ENCODE measurements around the gene ASTN2.

The ASTN2 gene

DNA sequence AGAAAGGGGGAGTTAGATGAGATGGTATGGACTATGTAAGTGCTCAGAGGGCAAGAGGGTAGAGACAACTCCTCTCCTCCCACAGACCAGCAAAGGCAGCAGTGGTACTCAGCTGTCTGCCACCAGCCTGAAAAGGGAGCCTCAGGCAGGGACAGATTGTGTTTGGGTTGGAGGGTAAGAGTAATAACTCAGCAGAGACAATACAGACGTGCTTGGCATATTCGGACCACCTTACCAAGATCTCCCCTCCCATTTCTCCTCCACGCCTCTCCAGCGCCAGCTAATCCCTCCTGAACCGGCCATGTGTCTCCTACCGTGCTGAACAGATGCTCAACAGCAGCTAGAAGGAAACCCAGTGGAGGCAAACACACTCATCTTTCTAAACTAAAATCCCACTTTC is 180.8 kb downstream of the ASTN2 start:
- no peak for DNase-seq

DNA sequence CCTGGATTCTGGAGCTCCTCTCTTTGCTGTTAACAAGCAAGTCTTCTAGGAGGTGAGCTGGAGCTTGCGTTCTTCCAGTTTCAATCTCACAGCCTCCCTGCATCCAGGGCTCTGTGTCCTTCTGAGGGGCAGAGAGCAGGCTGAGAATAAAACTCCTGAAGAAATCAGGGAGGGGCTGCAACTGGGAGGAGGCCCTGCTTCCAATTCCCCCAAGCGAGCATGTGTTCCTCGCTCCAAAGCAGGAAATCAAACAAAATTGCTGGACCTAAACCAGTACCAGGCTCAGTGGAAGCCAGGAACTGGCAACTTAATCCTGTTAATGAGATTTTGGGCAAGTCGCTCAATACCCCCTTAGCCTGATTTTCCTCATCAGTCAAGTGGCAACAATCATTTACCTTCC is 181.8 kb downstream of the ASTN2 start:
- DNase-seq, result no peak

DNA sequence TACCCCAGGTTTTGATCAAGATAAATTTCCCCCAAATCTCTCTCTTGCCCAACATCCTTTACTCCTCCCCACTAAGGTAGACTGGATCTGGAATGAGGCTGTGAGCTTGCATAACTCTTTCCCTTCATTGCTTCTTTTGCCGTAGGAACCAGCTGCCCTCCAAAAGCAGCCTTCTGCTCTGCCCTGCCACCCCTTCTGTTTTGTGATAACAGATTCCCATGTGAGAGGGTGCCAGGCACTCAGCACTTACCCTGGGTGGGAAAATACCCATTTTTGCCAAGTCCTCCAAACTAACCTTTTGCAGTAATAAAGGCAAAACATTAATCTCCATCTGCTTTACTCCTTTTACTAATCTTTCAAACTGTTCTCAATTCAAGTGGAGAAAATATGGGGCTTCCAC is 182.6 kb downstream of the ASTN2 start:
- DNase-seq, result no peak

DNA sequence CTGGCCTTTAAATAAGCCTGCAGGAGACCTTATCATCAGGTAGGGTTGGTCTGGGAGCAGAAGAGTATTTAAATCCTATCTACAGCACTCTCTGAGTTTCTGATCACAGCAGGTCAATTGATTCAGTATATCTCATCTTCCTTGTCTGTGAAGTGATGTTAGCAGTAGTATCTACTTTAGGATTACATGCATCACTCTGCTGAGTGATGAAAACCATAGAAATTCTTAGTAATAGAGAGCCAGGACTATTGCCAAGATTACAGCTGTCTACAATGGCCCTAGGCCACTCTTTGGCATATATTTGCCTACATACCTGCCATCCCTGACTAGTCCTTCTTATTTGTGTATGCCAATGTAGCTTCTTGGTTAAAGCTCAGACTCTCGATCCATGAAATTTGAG is 183.8 kb downstream of the ASTN2 start:
- DNase-seq, result no peak

DNA sequence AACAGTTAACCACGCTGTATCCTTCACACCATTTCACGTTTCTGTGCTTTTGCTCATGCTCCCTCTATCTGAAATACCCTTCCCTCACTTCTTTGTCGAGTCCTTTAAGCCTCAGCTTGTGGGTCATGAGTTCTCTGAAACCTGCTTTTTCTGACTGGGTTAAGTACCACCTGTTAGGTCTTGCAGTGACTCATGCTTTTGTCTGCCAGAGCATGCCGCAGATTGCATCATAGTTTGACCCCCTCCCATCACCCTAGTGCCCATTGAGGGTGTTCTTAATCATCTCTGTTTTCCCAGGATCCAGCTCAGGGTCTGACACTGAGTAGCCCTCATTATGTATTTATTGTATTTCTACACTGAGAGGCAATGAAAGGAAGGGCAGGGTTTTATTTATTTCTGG is 190.2 kb downstream of the ASTN2 start:
- peak; percentile 65 for DNase-seq

DNA sequence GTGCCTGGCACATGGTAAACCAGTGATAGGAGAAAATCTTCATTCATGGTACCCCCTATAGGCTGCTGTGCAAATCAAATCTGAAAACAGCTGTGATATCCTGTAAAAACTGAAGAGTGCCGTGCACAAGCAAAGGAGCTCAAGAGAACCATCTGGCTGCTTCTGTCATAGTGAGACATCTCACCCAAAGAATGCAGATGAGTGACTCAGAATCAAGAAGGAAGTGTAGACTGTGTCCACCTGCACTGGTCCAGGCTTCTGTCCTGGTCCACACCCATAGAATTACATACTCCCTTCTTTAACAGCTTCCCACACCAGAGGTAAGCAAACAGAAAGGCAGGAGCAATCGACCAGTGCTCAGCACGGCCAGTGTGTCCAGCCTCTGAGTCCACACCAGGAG is 195.9 kb downstream of the ASTN2 start:
- DNase-seq, result no peak

DNA sequence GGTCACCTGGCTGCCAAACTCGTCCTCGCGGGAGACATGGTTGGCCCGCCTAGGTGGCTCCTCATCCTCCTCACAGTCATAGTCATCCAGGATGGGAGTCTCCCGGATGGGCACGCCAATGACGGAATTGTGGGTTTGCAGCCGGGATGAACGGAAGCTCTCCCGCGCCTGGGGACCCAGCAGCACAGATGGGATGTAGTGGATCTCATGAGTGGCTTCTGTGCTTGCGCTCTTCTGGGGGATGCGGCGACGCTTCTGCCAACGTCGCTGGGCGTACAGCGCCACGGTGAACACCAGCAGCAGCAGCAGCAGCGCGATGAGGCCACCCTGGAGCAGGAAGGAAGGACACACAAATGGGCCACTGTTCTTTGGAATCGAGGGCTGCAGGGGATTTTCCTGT is 200.4 kb downstream of the ASTN2 start:
- DNase-seq, result no peak

DNA sequence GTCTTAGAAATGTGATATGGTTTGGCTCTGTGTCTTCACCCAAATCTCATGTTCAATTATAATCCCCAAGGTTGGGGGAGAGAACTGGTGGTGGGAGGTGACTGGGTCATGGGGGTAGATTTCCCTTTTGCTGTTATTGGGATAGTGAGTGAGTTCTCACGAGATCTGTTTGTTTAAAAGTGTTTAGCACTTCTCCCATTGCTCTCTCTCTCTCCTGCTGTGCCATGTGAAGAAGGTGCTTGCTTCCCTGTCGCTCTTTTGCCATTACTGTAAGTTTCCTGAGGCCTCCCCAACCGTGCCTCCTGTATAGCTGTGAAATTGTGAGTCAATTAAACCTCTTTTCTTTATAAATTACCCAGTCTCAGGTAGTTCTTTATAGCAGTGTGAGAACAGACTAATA is 203.6 kb downstream of the ASTN2 start:
- DNase-seq, result no peak

DNA sequence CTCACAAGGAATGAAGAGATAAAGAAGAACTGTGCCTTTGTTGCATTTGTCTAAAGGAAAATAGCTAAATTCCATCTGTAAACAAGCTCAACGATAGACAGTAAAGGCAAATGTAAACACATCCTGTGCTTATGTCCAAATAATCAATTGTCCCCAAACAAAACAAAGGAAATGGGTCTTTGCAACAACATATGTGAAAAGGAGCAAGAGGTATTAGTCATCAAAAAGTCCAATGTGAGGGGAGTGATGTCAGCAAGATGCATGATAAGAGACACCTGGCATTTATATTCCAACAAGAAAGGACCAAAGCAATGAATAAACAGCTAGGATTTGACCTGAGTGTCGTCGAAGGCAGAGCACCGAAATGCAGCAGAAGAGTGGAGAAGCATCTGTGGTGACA is 209.1 kb downstream of the ASTN2 start:
- no peak for DNase-seq

DNA sequence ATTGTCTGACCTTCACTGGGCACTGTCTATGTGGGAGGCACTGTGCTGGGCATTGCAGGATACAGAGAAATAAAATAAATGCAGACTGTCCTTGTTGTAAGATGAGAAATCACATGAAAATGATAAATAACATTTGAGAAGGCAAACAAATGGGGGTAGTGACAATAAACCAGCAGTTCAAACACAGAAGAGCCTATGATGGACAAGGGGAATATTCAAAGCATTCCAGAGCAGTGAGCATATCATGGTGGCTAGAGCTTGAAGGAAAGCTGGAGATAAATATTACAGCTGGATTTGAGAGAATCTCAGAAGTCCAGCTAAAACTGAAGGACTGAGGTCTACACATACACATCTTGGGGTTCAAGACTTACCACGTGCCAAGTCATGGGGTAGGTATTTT is 209.9 kb downstream of the ASTN2 start:
- DNase-seq, result no peak

DNA sequence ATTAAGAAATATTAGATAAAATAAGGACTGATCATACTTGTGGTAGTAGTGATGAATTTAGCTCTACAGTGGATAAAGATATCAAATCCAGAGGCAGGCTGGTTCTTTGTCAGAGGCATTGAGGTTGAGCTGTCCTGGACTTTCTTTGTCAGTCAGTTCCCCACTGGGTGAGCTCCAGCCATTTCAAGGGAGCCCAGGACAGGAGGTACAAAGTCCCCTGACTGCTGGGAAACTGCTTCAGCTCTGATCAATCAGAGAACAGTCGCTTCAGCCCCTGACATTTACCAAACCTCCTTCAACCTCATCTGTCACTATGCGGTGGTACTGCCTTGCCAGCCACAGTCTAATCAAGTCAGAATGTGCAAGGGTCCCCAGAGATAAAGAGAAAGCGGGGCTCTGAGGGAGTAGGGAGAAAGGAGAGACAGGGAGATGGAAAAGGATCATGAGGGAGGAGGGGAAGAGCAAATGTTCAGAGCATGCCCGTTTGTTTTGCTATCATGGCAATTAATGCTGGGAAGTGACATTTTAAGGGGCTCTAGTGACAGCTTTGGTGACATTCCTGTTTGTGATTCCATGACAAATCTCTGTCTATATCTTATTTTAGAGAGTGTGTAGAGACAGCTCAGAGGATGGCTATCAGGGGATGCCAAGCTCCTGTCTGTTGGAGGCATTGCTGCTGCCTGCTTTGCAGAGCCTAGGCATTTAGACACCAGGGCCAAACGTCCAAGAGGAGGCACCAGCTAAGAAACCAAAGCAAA is 223.2 kb downstream of the ASTN2 start:
- no peak for DNase-seq

DNA sequence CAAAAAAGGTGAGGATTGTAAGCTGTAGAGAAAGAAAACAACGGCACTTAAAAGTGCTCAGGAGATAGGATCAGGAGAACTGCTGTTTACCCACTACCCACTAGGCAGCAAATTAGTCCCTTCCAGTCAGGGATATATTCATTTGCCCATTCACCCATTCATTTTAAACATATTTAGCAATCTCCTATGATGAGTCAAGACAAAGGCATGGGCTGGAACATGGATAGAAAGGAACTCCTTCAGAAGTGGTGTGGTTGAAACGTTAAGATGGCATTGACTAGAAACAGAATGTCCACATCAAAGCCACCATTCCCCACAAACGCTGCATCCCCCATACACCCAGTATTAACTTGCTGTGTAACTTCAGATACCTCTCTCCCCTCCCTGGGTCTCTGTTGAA is 225.7 kb downstream of the ASTN2 start:
- DNase-seq, result no peak

DNA sequence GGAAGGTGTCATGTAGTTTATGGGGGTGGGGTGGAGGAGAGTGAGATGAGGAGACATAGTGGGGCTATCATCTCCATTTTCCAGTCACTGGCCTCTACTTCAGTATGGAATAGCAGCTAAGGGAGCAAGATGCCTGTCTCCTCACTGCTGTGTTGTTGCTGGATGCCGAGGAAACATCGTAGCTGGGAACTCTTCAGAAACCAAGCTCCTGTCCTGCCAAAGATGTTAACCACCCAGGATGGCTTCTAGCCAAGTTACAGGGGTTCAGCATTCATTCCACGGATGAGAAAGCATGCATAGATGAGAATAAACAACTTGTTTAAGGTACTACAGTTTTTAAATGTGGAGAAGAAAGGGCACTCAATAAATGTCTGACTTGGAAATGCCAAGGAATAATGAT is 226.5 kb downstream of the ASTN2 start:
- DNase-seq, result no peak

DNA sequence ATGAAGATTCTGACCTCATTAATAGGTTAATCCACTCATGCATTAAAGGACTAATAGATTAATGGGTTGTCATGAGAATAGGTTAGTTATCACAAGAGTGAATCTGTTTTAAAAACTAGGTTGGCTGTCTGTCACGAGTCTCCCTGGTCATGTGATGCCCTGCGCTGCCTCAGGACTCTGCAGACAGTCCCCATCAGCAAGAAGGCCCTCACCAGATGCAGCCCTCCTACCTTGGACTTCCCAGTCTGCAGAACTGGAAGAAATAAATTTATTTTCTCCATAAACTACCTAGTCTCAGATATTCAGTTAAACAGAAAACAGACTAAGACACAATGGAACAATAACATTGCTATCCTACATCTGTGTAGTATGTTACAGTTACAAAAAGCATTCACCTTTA is 227.4 kb downstream of the ASTN2 start:
- no peak for DNase-seq

DNA sequence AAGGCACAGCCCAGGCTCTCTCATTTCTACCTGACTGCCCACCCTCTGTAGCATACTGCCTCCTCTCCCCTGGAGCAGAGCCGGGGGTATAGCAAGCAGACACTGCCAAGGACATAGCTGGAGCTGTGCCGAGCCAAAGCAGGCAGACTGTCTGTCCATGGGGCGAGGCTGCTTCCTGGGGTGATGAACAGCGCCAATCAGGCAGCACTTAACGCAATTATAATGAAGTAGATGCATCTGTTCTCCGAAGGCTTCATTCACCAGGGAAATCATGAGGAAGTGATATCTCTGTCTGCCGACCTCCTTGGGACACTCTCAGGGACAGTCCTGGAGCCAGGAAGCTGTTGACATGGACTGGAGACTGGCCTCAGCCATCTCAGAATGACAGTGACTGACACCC is 230.7 kb downstream of the ASTN2 start:
- no peak for DNase-seq

DNA sequence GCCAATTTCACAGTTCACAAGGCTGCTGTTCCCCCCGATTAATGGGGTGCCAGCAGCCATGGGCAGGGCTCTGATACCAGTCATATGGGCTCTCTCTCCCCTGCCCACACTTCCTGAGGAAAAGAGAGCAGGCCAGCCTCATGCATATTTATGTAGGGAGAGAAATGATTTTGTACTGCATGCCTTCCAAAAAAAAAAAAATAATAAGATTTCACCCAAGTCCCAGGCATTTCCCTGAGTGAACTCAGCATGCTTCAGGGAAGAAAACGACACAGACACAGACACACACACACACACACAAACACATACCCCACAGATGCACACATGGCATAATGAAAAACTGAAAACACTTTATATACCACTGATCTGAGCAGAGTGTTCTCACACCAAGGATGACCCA is 232.8 kb downstream of the ASTN2 start:
- no peak for DNase-seq

DNA sequence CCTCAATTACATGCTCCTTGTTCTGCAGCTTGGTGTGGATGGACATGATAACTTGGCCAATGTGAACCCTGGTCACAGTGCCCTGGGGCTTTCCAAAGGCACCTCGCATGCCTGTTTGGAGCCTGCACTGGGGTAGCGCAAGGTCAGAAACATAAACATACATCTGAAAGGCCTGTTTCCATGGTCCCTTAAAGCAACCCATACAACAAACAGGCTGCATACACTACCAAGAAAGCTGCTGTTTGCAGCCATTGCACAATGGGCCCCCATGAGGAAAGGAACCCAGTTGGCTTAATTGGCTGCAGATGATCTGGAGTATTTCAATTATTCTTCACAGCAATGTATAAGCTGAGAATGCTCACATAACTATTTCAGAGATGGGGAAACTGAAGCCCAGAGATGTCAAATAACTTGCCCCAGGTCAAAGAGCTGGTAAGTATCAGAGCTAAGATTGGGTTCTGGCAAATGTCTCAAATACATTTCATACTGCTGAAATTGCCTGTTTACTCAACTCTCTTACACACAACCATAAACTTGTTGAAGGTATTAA is 233.9 kb downstream of the ASTN2 start:
- no peak for DNase-seq

DNA sequence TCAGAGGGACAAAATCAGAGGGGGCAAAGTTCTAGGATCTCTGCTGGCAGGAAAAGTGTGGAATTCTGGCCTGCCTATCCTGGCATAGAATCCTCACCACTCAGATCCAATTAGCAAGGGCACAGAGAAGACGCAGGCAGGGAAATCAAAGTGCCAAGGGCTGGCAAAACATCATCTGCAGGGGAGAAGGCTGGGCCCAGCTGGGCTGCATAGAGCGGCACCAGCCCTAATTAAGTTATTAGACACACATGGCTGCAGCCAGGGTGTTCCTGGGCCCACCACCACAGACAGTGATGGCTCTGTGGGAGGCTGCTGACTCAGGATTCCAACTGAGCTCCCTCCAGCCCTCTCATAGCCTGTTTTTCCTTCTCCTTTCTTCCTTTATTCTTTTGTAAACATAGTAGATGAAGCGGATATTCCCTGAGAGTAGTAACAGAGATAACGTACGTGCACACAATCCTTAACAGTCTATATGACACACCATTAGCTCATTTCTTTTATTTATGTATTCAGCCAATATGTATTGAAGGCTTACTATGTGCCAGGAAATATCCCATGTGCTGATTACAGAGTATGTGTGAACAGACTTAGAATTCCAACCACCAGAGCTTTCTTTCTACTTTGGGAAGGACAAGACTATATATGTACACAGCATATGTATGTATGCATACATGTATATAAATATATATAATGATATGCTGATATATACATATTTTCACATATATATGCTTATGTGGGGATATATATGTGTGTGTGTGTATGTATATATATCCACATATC is 236.1 kb downstream of the ASTN2 start:
- DNase-seq, result peak; percentile 34

DNA sequence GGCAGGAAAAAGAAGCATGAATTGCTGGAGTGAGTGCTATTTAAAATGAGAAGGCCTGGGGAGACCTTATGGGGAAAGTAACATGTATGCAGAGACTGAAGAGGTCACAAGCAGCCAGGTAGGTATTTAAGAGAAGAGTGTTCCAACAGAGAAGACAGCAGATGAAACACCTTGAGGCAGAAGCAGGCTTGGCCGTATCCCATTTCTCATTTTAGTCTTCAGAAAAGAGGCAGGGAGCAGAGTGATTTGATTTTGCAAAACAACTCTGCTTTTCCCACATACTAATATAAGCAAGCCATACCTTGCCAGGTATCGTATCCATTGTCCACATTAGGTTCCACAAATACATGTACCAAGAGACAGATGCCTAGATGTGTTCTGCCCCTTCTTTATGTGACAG is 244.3 kb downstream of the ASTN2 start:
- no peak for DNase-seq

DNA sequence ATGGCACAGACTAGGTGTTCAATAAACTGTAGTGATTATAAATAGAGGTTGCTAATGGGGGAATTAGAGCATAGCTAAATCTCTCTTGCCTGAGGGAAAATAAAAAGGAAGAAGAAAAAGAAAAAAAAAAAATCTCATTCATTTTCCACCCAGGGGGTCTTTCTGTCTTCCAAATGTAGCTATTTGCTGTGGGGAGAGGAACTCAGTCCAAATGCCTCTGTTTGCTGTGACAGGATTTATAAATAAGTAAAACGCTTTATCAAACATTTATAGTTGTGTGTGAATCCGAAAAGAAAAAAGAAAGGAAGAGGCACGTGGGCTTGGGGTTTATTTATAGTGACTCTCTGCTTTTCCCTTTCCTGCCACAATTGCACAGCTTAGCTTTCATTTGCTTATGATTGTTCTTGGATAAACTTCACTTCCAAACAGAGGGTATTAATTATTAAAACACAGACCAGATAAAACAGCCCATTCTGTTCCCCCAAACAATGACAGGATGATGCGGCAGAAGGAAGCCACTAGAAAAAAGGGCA is 245.7 kb downstream of the ASTN2 start:
- DNase-seq, result no peak

DNA sequence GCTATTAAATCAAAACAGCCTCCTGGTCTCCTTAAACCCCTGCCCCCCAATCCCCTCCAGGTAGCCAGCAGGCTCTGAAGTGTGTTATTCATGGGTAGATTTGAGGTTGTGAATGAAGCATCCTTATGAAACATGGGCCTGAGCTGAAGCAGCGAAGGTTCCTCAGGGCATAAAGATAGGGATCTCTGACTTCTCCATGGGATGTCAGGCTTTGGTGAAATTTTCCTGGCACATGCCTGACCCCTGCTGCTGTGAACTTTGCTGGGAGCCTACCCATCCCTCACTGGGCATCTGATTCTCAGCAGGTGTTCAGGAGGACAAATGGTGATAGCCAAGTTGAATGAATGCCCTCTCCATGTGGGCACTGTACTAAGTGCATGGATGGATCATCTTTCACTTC is 250.3 kb downstream of the ASTN2 start:
- no peak for DNase-seq

DNA sequence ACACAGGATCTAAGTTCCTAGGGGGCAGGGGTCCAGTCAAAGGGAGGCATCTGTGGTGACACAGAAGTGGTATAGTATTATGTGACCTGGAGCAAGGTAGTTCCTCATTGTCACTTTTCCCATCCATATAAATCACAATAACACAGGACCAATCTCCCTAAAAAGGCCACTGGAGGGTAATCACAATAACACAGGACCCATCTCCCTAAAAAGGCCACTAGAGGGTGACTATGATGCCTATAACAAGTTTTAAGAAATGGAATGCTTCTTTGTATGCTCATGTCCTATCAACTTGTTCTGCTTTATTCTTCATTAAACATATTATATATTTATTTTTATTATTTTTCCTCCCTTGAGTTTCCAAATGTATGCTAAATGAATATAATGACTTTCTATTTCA is 254.6 kb downstream of the ASTN2 start:
- no peak for DNase-seq

DNA sequence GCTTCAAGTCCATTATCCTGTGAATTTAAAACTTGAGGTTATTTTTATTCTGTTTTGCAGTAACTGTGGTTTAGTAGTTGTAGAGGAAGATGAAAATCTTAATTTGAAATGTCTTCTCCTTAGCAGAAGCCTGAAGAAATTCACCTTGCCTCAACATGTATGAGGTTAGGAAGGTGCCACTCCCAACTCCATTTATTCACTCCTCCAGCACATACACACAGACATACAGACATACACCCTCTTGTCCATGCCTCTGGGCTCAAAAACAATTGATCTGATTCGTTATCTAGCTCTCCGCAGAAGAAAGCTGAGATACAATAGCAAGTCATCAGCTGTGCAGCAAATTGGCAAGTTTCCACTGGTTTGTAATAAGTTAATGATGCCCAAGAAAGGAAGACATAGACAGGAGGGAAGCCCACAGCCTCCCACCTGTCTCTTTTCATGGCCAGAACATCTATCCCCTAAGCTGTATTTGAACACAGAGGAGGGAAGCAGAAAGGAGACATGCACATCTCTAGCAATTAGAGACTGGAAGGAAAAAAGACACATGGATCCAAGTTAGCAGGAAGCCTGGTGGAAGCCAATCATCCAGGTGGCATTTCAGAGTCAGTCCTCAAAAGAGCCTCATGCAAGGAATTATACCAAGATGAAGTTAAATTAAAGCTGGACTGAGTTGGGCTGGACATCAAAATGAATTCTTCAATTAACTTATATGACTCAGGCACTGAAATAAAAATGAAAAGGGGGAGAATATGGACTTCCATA is 257.9 kb downstream of the ASTN2 start:
- DNase-seq, result no peak
